Measurements from ENCODE around the gene FBXW5. TPM values are rescaled to one million over a fixed set of nuclear protein-coding genes. Genes with fewer than 3 reads are reported as not detected.

FBXW5 gene
- total and polyA plus RNA-seq, 4 donors, result 52.0 to 107 (median 97.2) TPM

DNA sequence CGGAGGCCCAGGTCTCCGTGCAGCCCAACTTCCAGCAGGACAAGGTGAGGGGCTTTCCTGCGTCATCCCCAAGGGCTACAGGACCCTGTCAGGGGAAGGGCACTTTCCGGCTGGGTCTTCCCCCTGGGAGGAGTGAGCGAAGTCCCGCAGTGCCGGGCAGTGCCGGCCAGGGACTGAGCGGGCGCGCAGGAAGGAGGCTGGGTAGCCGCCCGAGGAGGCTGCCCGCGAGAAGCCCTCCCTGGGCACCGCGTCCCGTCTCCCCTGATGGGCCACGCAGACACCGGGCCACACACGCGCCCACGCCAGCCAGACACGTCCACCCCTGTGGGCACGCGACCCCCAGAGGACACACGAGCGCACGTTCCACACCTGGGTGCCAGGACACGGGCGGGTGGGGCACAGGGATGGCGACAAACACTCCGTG, 33.1 kb upstream of the FBXW5 start:
- Histone ChIP-seq H3K9me3 (ENCODE audit: control insufficient read depth, insufficient read depth, low read length) (no peaks in the 10 kb centered on the region), H3K36me3 (ENCODE audit: control insufficient read depth, insufficient read depth, low read length) (peaks cover 3% of the 10 kb centered on the region), H3K27me3 (ENCODE audit: control insufficient read depth, insufficient read depth, low read length) (peaks cover 4% of the 10 kb centered on the region), H3K4me3 (ENCODE audit: low read depth, low read length) (peak overlapping the region; percentile 46), H3K4me1 (ENCODE audit: control insufficient read depth, insufficient read depth, low read length) (peaks cover 52% of the 10 kb centered on the region), H3K27ac (ENCODE audit: low read depth, low read length) (peak overlapping the region; percentile 64)
- WGBS (ENCODE audit: insufficient coverage), result 4% methylated on average over 33 of the region's 33 CpGs
- no peak for DNase-seq (ENCODE audit: low read depth in 4 of 6, low spot score in 6 of 6)

DNA sequence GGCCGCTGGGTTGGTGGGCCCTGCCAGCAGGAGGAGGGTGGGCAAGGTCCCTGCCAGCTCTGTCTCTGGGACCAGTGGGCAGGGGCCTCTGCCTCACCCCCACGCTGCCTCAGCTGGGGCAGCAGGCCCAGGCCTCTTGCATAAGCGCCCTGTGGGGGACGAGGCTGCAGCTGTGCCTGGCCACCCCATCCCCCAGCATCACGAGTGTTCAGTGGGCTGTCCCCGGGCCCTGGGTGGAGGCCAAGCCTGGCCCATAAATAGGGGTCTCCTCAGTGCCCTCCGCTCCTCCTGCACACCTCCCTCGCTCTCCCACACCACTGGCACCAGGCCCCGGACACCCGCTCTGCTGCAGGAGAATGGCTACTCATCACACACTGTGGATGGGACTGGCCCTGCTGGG, 32.7 kb upstream of the FBXW5 start, which contains the start of gene PTGDS:
PTGDS (plus strand) TSS at position 282 of the 400 bp plus-strand sequence; CDS start at position 357, 75 bp downstream.
- Histone ChIP-seq H3K4me1 (ENCODE audit: control insufficient read depth, insufficient read depth, low read length) (peaks cover 51% of the 10 kb centered on the region), H3K4me3 (ENCODE audit: low read depth, low read length) (peak within 1 kb of the TSS; percentile 46), H3K9me3 (ENCODE audit: control insufficient read depth, insufficient read depth, low read length) (no peaks in the 10 kb centered on the region), H3K27ac (ENCODE audit: low read depth, low read length) (peak within 1 kb of the TSS; percentile 64), H3K36me3 (ENCODE audit: control insufficient read depth, insufficient read depth, low read length) (peaks cover 3% of the 10 kb centered on the region), H3K27me3 (ENCODE audit: control insufficient read depth, insufficient read depth, low read length) (no peaks in the 10 kb centered on the region)
- peak in 1 of 6 donors; percentile 79 for DNase-seq (ENCODE audit: low read depth in 4 of 6, low spot score in 6 of 6)
- 43% methylated on average over 10 of the region's 10 CpGs for WGBS (ENCODE audit: insufficient coverage)

DNA sequence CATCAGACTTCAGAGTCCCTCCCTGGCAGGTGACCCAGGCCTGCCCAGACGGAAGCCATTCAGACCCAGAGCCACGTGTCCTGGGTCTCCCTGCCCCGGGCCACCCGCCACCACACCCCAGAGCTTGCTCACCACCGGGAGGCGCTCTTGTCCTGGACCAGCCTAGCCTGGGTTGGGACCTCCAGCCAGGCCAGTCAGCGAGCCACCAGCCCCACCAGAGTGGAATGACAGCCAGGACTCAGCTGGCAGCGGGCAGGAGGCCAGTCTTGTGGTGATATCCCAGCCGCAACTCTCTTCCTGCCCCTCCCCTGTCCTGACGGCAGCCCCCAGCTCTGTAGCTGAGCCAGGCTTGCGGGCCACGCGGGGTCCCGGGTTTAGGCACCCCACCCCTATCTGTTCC, 31.1 kb upstream of the FBXW5 start:
- DNase-seq (ENCODE audit: low read depth in 4 of 6, low spot score in 6 of 6), result peak in 1 of 6 donors; percentile 13
- 48% methylated on average over 13 of the region's 14 CpGs for WGBS (ENCODE audit: insufficient coverage)
- H3K4me3 ChIP-seq (ENCODE audit: low read depth, low read length), result no peak overlapping the region

DNA sequence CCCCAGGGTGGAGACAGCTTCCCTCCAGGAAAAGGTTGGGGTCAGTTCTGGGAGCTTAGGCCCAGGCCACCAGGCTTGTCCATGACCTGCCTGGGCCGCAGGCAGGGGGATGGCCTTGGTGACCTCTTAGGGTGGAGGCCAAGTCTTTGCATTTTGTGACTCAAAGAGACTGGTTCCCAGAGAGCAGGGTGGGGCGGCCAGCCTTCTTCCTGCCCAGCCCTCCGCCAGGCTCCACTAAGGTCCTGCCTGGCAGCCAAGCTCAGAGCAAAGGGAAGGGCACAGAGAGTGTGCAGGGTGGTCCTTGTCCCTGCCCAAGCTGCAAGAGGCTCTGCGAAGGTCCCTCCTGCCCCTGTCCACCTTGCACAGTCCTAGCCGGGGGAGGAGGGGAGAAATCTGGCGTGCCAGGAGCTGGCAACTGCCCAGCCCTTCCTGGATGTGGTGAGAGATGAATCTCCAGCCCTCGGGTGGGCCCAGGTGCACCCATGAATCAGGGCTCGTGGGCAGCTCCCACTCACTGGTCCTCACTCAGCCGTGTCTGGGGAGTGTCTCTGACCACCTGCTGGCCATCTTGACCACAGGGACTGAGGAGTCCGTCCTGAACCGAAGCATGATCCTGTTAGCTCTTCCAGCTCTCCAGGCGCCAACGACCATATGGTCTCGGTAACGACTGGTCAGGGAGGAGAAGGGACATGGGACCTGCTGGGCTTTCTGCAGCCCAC, 30.4 kb upstream of the FBXW5 start:
- H3K36me3 ChIP-seq (ENCODE audit: control insufficient read depth, insufficient read depth, low read length), result peaks cover 3% of the 10 kb centered on the region
- H3K9me3 ChIP-seq (ENCODE audit: control insufficient read depth, insufficient read depth, low read length), result no peaks in the 10 kb centered on the region
- H3K4me3 ChIP-seq (ENCODE audit: low read depth, low read length), result no peak overlapping the region
- 67% methylated on average over 15 of the region's 15 CpGs for WGBS (ENCODE audit: insufficient coverage)
- no peak overlapping the region for H3K27ac ChIP-seq (ENCODE audit: low read depth, low read length)
- peaks cover 47% of the 10 kb centered on the region for H3K4me1 ChIP-seq (ENCODE audit: control insufficient read depth, insufficient read depth, low read length)
- no peaks in the 10 kb centered on the region for H3K27me3 ChIP-seq (ENCODE audit: control insufficient read depth, insufficient read depth, low read length)
- no peak for DNase-seq (ENCODE audit: low read depth in 4 of 6, low spot score in 6 of 6)

More for the DNA sequence above, 31.1 kb upstream of the FBXW5 start:
- H3K9me3 ChIP-seq (ENCODE audit: control insufficient read depth, insufficient read depth, low read length), result no peaks in the 10 kb centered on the region
- peaks cover 50% of the 10 kb centered on the region for H3K4me1 ChIP-seq (ENCODE audit: control insufficient read depth, insufficient read depth, low read length)
- H3K36me3 ChIP-seq (ENCODE audit: control insufficient read depth, insufficient read depth, low read length), result peaks cover 3% of the 10 kb centered on the region
- H3K27me3 ChIP-seq (ENCODE audit: control insufficient read depth, insufficient read depth, low read length), result no peaks in the 10 kb centered on the region
- H3K27ac ChIP-seq (ENCODE audit: low read depth, low read length), result no peak overlapping the region

DNA sequence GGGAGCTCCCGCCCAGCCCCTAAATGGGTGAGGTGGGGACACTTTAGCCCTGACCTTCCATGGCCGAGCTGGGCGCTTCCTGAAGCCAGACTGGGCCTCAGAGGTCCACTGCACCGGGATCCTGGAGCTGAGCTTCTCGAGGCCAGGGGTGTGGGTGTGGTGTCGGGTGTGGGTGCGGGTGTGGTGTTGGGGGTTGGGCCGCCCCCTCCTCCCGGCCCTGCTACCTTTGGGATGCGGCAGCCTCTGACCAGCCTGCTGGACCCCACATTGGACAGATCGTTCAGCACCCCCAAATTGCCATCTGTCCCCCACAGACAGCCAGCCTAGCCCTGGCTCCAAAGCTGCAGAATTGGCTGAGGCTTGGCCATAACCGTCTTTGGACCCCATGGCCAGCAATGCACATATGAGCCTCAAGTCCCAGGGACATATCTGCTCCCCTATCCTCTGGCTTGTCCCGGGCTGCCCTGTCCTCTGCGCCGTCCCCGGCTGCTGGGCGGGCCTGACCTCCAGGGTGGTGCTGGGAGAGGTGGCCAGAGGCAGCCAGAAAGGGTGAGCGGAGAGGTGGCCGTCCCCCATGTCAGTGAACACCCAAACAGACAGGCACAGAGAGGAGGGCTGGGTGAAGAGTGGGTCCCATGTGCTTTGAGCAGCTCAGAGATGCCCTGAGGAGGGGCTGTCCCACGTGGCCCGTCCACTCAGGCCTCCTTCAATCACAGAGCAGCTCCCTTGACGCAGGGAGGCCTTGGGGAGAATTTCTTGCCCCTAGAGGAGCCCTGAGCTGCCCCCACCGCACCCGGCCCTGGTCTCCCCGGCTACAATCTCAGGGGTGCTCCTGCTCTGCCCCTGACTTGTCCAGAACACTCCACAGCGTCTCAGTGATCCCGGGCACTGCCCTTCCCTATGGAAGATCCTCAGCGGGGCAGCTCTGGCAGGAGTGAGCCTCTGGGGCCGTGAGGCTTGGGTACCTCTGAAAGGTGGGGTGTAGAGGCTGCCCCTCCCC, 29.4 kb upstream of the FBXW5 start:
- DNase-seq (ENCODE audit: low read depth in 4 of 6, low spot score in 6 of 6), result no peak
- Histone ChIP-seq H3K9me3 (ENCODE audit: control insufficient read depth, insufficient read depth, low read length) (no peaks in the 10 kb centered on the region), H3K27me3 (ENCODE audit: control insufficient read depth, insufficient read depth, low read length) (no peaks in the 10 kb centered on the region), H3K27ac (ENCODE audit: low read depth, low read length) (no peak overlapping the region), H3K4me3 (ENCODE audit: low read depth, low read length) (no peak overlapping the region), H3K4me1 (ENCODE audit: control insufficient read depth, insufficient read depth, low read length) (peaks cover 37% of the 10 kb centered on the region), H3K36me3 (ENCODE audit: control insufficient read depth, insufficient read depth, low read length) (no peaks in the 10 kb centered on the region)
- whole genome bisulfite sequencing (ENCODE audit: insufficient coverage), result 91% methylated on average over 24 of the region's 29 CpGs

DNA sequence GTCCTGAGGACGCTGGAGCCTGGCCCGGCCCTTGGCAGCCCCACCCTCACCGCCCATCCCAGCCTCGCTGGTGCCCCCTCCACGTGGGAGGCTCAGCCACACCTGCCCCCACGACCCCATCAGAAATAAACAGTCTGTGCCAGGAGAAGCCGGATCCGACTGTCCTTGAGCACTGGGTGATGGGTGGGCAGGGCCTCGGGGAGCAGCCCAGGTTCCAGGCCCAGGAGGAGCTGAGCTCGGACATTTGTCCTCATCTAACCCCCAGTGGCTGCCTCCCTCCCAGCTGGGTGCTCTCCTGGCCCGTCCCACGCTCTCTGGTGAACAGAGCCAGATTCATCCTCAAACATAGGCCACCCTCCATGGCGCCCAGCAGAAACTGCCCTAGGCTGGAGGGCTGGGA, 28.2 kb upstream of the FBXW5 start:
- Histone ChIP-seq H3K36me3 (ENCODE audit: control insufficient read depth, insufficient read depth, low read length) (no peaks in the 10 kb centered on the region), H3K27ac (ENCODE audit: low read depth, low read length) (no peak overlapping the region), H3K27me3 (ENCODE audit: control insufficient read depth, insufficient read depth, low read length) (no peaks in the 10 kb centered on the region), H3K4me3 (ENCODE audit: low read depth, low read length) (no peak overlapping the region), H3K9me3 (ENCODE audit: control insufficient read depth, insufficient read depth, low read length) (no peaks in the 10 kb centered on the region), H3K4me1 (ENCODE audit: control insufficient read depth, insufficient read depth, low read length) (peaks cover 30% of the 10 kb centered on the region)
- WGBS (ENCODE audit: insufficient coverage), result 70% methylated on average over 10 of the region's 13 CpGs
- DNase-seq (ENCODE audit: low read depth in 4 of 6, low spot score in 6 of 6), result no peak

DNA sequence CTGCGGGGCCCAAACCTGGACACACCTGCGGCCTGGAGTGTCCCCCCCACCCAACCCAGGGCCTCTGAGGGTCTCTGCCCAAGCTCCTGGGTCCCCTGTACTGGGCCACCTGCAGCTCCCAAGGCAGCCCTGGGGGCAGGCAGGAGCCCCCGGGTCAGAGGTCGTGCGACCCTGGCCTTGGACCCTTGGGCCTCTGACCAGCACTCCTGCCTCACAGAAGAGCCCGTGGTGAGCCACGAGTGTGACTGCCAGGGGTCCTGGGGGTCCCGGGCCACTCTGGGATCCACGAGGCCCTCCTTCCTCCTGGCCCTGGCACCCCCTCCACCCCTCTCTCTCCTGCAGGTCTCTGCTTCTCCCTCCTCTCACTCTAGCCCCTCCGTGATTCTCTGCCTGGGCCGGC, 27.8 kb upstream of the FBXW5 start:
- Histone ChIP-seq H3K4me3 (ENCODE audit: low read depth, low read length) (no peak overlapping the region), H3K4me1 (ENCODE audit: control insufficient read depth, insufficient read depth, low read length) (peaks cover 26% of the 10 kb centered on the region), H3K9me3 (ENCODE audit: control insufficient read depth, insufficient read depth, low read length) (no peaks in the 10 kb centered on the region), H3K27ac (ENCODE audit: low read depth, low read length) (no peak overlapping the region), H3K36me3 (ENCODE audit: control insufficient read depth, insufficient read depth, low read length) (no peaks in the 10 kb centered on the region), H3K27me3 (ENCODE audit: control insufficient read depth, insufficient read depth, low read length) (no peaks in the 10 kb centered on the region)
- 80% methylated on average over 11 of the region's 11 CpGs for WGBS (ENCODE audit: insufficient coverage)
- DNase-seq (ENCODE audit: low read depth in 4 of 6, low spot score in 6 of 6), result no peak

DNA sequence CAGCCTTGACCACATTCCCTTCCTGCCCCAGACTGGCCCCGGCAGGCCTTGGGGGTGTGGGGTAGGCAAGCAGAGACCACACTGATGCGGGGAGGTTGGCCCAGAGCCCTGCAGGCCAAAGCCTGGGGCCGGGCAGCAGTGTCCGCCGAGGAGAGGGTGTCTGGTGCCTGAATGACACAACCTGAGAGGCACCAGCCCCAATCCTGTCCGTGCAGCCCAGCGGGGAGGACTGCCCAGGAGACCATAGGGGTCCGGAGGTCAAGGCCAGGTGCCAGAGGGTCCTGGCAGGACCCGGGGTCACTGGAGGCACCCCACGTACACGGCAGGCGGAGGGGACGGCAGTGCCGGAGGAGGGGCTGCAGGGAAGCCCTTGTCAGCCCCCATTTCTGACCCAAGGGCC, 27.2 kb upstream of the FBXW5 start:
- Histone ChIP-seq H3K4me1 (ENCODE audit: control insufficient read depth, insufficient read depth, low read length) (peaks cover 20% of the 10 kb centered on the region), H3K27ac (ENCODE audit: low read depth, low read length) (no peak overlapping the region), H3K4me3 (ENCODE audit: low read depth, low read length) (no peak overlapping the region), H3K36me3 (ENCODE audit: control insufficient read depth, insufficient read depth, low read length) (no peaks in the 10 kb centered on the region), H3K9me3 (ENCODE audit: control insufficient read depth, insufficient read depth, low read length) (no peaks in the 10 kb centered on the region), H3K27me3 (ENCODE audit: control insufficient read depth, insufficient read depth, low read length) (no peaks in the 10 kb centered on the region)
- DNase-seq (ENCODE audit: low read depth in 4 of 6, low spot score in 6 of 6), result no peak
- 72% methylated on average over 14 of the region's 14 CpGs for whole genome bisulfite sequencing (ENCODE audit: insufficient coverage)

DNA sequence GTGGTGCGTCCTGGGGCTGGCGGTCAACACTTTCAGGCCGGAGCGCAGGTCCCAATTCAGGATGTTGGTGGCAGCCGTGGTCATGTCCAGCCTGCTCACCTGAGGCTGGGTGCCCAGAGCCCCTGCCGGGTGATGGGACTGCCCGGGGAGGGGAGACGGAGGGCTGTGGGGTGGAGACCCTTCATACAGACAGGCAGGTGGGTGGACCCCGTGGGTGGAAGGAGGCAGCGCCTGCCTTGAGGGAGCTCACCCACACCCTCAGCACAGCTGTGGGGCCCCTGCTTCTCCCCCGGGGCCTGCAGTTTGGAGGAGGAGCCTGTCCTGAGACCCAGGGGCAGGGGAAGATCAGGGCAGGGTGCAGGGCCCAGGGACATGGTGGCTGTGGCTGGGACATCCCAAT, 25.8 kb upstream of the FBXW5 start:
- H3K4me3 ChIP-seq (ENCODE audit: low read depth, low read length), result no peak overlapping the region
- H3K4me1 ChIP-seq (ENCODE audit: control insufficient read depth, insufficient read depth, low read length), result peaks cover 17% of the 10 kb centered on the region
- H3K9me3 ChIP-seq (ENCODE audit: control insufficient read depth, insufficient read depth, low read length), result no peaks in the 10 kb centered on the region
- WGBS (ENCODE audit: insufficient coverage), result 82% methylated on average over 6 of the region's 11 CpGs
- no peak overlapping the region for H3K27ac ChIP-seq (ENCODE audit: low read depth, low read length)
- no peaks in the 10 kb centered on the region for H3K27me3 ChIP-seq (ENCODE audit: control insufficient read depth, insufficient read depth, low read length)
- no peak for DNase-seq (ENCODE audit: low read depth in 4 of 6, low spot score in 6 of 6)
- no peaks in the 10 kb centered on the region for H3K36me3 ChIP-seq (ENCODE audit: control insufficient read depth, insufficient read depth, low read length)

Measured in spinal cord (tissue), 10 donors.